Measurements from ENCODE around the gene SPRYD4.
"Not testable (repeated sequence)": the region's sequence is repeated elsewhere in the genome, so short reads cannot be mapped to it uniquely, and the experiment has no call there.

SPRYD4 gene

DNA sequence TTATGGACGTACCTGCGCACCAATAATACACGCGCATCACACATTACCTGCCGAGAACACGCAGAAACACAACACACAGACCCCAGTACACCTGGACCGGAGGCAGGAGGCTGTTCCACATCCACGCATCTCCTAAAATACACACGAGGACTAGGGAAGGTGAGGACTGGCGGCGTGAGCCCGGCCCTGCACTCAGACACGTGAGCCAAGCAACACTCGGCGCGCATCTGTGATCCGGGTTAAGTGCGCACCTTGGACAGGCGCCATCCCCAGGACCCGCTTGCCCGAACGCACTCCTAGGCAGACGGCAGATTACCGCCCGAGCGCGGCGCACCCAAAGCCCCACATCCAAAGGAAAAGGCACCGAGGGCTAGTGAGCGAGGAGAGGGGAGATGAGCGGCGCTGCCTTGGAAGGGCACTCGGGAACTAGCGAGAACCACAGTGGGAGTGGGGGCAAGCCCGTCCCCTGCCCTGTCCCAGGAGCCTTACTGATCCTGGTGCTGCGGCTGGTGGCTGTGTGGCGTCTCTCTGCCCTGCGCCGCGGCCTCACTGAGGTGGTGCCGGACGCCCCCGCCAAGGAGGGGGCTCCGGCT is 19.2 kb downstream of the SPRYD4 start:
- peak; percentile 26 for DNase-seq (ENCODE audit: low read depth)
- H3K4me3 ChIP-seq (ENCODE audit: low read depth, low read length): peak overlapping the region; percentile 58
- TF ChIP-seq, protein P1, sequence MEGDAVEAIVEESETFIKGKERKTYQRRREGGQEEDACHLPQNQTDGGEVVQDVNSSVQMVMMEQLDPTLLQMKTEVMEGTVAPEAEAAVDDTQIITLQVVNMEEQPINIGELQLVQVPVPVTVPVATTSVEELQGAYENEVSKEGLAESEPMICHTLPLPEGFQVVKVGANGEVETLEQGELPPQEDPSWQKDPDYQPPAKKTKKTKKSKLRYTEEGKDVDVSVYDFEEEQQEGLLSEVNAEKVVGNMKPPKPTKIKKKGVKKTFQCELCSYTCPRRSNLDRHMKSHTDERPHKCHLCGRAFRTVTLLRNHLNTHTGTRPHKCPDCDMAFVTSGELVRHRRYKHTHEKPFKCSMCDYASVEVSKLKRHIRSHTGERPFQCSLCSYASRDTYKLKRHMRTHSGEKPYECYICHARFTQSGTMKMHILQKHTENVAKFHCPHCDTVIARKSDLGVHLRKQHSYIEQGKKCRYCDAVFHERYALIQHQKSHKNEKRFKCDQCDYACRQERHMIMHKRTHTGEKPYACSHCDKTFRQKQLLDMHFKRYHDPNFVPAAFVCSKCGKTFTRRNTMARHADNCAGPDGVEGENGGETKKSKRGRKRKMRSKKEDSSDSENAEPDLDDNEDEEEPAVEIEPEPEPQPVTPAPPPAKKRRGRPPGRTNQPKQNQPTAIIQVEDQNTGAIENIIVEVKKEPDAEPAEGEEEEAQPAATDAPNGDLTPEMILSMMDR (IDR thresholded peaks at IDR 0.05; ENCODE audit: insufficient read depth, low read depth, low read length, missing control alignments): no peak

DNA sequence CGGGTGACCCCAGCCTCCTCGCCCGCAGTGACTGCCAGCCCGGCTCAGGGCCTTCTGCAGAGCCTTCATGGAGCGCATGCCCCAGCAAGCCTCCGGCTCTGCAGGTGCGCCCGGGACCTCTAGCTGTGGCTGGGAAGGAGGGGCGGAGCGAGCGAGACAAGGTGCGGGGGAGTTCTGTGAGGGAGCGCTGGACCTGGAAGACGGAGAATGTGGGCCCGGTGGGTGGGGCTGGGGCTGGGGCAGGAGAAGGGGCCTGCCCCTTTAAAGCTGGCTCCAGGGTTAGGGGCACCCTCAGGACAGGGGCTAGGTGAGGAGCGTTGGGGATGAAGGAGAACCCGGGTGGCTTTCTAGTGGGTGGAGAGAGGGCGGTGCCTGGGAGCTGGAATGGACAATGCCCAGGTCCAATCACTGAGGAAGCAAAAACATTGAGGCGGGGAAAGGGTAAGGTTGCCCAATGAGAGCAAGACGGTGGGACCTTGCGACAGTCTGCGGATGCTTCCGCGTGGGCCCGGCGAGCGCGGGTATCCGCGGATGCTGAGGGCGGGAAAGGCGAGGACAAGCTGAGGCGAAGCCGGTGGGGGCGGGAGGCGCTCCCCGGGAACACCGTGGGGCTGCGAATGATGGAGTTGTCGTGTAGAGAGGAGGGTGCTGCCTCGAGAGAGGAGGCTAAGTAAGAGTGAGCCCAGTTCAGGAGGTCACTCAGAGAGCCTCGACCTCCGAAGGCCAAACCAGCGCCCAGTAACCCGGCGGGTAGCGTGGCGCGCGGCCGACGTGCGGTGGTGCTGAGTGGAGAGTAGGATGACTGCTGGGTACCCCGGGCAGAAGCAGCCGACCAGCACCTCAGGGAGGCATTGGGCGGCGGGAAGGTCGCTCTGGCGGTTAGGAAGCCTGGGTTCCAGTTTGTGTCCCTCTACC is 19.9 kb downstream of the SPRYD4 start, which contains the start of gene GLS2:
Gene GLS2, minus strand, starts transcription at position 121 of the 915 bp plus-strand sequence. Its CDS starts 43 bp downstream, at position 78.
- TF ChIP-seq, protein P1 (IDR thresholded peaks at IDR 0.05; ENCODE audit: insufficient read depth, low read depth, low read length, missing control alignments): no peak
- peak within 1 kb of the TSS; percentile 58 for H3K4me3 ChIP-seq (ENCODE audit: low read depth, low read length)
- DNase-seq (ENCODE audit: low read depth): peak; percentile 78

DNA sequence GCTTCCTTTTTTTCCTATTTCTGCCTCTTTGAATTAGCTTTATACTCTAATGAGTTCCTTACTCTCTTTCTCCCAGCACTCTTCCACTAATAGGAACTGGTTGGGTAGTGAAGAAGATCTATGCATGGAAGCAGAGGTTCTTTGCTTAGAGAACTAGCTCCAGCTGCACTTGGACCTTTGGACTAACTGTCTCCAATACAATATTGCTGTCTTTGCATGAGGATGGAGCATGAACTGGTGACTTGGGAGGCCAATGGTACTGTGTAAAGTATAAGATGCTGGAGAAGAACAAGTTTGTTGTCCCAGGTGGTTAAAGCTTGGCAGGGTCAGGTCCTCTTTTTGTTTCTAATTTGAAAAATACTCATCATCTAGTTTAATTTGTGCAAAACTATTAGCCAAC is 22.0 kb downstream of the SPRYD4 start:
- H3K4me3 ChIP-seq (ENCODE audit: low read depth, low read length): no peak overlapping the region
- TF ChIP-seq, protein P1 (IDR thresholded peaks at IDR 0.05; ENCODE audit: insufficient read depth, low read depth, low read length, missing control alignments): no peak
- no peak for DNase-seq (ENCODE audit: low read depth)

DNA sequence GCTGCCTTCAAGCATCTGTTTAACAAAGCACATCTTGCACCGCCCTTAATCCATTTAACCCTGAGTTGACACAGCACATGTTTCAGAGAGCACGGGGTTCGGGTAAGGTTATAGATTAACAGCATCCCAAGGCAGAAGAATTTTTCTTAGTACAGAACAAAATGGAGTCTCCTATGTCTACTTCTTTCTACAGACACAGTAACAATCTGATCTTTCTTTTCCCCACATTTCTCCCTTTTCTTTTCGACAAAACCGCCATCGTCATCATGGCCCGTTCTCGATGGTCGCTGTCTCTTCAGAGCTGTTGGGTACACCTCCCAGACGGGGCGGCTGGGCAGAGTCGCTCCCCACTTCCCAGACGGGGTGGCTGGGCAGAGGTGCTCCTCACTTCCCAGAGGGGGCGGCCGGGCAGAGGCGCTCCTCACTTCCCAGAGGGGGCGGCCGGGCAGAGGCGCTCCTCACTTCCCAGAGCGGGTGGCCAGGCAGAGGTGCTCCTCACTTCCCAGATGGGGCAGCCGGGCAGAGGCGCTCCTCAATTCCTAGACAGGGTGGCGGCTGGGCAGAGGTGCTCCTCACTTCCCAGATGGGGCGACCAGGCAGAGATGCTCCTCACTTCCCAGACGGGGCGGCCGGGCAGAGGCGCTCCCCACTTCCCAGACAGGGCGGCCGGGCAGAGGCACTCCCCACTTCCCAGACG is 25.2 kb downstream of the SPRYD4 start:
- not testable (repeated sequence) for H3K4me3 ChIP-seq (ENCODE audit: low read depth, low read length); DNase-seq (ENCODE audit: low read depth)

DNA sequence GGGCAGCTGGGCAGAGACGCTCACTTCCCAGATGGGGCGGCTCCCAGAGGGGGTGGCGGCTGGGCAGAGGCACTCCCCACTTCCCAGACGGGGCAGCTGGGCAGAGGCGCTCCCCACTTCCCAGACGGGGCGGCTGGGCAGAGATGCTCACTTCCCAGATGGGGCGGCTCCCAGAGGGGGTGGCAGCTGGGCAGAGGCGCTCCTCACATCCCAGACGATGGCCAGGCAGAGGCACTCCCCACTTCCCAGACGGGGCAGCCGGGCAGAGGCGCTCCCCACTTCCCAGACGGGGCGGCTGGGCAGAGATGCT is 25.7 kb downstream of the SPRYD4 start:
- not testable (repeated sequence) for DNase-seq (ENCODE audit: low read depth); H3K4me3 ChIP-seq (ENCODE audit: low read depth, low read length)

DNA sequence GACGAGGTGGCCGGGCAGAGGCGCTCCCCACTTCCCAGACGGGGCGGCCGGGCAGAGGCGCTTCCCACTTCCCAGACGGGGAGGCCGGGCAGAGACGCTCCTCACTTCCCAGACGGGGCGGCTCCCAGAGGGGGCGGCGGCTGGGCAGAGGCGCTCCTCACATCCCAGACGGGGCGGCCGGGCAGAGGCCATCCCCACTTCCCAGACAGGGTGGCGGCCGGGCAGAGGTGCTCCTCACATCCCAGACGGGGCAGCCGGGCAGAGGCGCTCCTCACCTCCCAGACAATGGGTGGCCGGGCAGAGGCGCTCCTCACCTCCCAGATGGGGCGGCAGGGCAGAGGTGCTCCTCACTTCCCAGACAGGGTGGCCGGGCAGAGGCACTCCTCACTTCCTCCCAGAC is 26.1 kb downstream of the SPRYD4 start:
- not testable (repeated sequence) for DNase-seq (ENCODE audit: low read depth); H3K4me3 ChIP-seq (ENCODE audit: low read depth, low read length)

DNA sequence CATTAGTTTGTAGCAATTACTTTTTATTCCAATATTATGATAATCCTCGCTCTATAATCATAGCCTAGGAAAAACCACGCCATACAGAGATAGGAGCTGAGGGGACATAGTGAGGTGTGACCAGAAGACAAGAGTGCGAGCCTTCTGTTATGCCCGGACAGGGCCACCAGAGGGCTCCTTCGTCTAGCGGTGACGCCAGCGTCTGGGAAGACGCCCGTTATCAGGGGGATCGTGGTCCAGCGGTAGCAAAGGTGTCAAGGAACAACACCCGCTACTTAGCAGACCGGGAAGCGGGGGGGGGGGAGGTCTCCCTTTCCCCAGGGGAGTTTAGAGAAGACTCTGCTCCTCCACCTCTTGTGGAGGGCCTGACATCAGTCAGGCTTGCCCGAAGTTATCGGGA is 28.3 kb downstream of the SPRYD4 start:
- DNase-seq (ENCODE audit: low read depth): not testable (repeated sequence)
- TF ChIP-seq, protein P1 (IDR thresholded peaks at IDR 0.05; ENCODE audit: insufficient read depth, low read depth, low read length, missing control alignments): peak; percentile 45

DNA sequence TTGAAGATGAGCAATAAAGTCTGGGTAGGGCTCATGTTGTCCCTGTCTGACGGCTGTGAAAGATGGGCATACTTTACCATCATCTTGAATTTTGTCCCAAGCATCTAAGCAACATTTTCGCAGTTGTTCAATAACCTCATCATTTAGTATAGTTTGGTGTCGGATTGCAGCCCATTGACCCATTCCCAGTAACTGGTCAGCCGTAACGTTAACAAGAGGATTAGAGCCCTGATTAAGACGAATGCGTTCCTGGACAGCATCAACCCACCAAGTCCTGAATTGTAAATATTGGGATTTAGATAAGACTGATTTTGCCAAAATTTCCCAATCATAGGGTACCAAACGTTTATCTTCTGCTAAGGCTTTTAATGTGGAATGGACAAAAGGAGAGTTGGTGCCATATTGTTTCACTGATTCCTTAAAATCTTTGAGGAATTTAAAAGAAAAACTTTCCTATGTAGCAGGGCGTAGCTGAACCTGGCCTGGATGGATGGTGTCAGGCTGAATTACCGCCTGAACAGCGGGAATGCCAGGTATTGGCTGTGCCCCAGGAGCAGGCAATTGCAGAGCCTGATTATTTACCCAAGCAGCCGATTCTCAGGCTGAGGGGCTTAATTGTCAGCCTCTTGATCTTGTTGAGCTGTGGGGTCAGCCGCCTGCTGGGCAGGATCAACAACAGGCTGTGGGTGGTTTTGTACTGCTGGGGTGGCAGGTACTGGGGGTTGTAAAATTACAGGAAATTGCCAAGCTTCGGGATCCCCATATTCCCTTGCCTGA is 29.9 kb downstream of the SPRYD4 start:
- H3K4me3 ChIP-seq (ENCODE audit: low read depth, low read length); DNase-seq (ENCODE audit: low read depth): not testable (repeated sequence)

More for the DNA sequence above, 28.3 kb downstream of the SPRYD4 start:
- not testable (repeated sequence) for H3K4me3 ChIP-seq (ENCODE audit: low read depth, low read length)

DNA sequence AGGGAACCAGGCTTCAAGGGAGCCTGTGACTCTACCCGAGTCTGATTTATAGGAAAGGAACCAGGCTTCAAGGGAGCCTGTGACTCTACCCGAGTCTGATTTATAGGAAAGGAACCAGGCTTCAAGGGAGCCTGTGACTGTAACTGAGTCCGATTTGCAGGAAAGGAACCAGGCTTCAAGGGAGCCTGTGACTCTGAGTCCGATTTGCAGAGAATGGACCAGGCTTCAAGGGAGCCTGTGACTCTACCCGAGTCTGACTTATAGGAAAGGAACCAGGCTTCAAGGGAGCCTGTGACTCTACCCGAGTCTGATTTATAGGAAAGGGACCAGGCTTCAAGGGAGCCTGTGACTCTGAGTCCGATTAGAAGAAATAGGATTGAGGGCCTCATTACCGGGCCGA is 31.1 kb downstream of the SPRYD4 start:
- not testable (repeated sequence) for DNase-seq (ENCODE audit: low read depth); H3K4me3 ChIP-seq (ENCODE audit: low read depth, low read length)

DNA sequence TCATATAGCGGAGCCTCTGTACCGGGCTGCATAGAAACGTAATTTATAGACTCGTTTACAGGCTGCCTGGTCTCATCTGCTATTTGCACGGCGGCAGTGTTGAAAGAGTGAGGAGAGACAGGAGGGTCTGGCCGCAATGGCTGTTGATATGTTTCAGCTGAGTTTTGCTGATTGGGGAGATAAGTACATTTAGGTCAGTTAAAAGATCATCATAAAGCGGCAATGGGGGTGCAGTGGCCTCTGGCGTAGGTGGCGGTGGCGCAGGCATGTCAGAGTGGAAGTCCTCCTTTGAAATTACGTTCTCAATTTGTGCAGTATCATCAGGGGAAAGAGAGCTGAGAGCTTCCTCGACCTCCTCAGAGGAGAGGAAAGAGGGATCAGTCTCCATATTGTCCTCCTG is 31.5 kb downstream of the SPRYD4 start:
- H3K4me3 ChIP-seq (ENCODE audit: low read depth, low read length); DNase-seq (ENCODE audit: low read depth): not testable (repeated sequence)
